Right atrium auricular region (tissue), 2 donors: Measurements from ENCODE around the gene CDCA5. TPM values are rescaled to one million over a fixed set of nuclear protein-coding genes. Genes with fewer than 3 reads are reported as not detected.

ENCODE experiments used
- DNase-seq: peaks from one replicate; pipeline ENCODE4 v3.0.0-alpha.2; 2019; ENCODE audit warnings: low spot score
- H3K27ac ChIP-seq, 2 donors: fragments of 200-600 bp; sonication (generic); 1 replicate in 1 of 2; 2 replicates in 1 of 2; pipeline ENCODE4 v1.5.1; 2016 to 2019
- H3K27me3 ChIP-seq, 2 donors: fragments of 200-600 bp; sonication (generic); one replicate each; pipeline versions ENCODE4 v1.5.1 to v1.6.0; 2017 to 2019
- H3K36me3 ChIP-seq: fragments of 200-600 bp; sonication (generic); one replicate; pipeline ENCODE4 v1.5.1; 2016
- H3K4me1 ChIP-seq, 2 donors: fragments of 200-600 bp; sonication (generic); one replicate each; pipeline versions ENCODE4 v1.5.1 to v1.6.0; 2017 to 2019
- H3K4me3 ChIP-seq, 2 donors: fragments of 200-600 bp; sonication (generic); 1 replicate in 1 of 2; 2 replicates in 1 of 2; pipeline ENCODE4 v1.5.1; 2017 to 2019; ENCODE audit warnings: mild to moderate bottlenecking in 1 of 2, moderate library complexity in 1 of 2
- H3K9me3 ChIP-seq, 2 donors: fragments of 200-600 bp; sonication (generic); one replicate each; pipeline ENCODE4 v1.5.1; 2019
- total RNA-seq, 2 donors: library from RNA; depleted of rRNA; stranded (reverse); fragments of >200 nt; gene quantifications; one replicate each; pipeline ENCODE4 v1.1.0, GENCODE V29; 2016
- TF ChIP-seq, protein P1 (sequence below), 2 donors: fragments of 200-600 bp; sonication (generic); IDR thresholded peaks; one replicate each; pipeline ENCODE4 v1.5.1; 2019; ENCODE audit warnings: antibody characterized with exemption in 2 of 2

CDCA5 gene
- total RNA-seq, 2 donors from 2014 or later, result 0.16 to 0.52 TPM

DNA sequence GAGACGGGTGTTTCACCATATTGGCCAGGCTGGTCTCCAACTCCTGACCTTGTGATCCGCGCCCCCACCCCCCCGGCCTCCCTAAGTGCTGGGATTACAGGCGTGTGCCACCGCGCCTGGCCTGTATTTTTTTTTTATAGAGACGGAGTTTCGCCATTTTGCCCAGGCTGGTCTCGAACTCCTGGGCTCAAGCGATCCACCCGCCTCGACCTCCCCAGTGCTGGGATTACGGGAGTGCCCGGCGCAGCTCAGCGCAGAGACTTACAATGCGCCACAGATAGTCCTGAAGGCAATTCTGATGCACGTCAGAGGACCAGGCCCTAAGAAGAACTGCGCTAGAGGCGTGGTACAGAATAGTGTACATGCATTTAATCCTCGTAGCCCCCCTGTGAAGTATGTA lies 11.6 kb upstream of the CDCA5 start:
- TF ChIP-seq, protein P1, sequence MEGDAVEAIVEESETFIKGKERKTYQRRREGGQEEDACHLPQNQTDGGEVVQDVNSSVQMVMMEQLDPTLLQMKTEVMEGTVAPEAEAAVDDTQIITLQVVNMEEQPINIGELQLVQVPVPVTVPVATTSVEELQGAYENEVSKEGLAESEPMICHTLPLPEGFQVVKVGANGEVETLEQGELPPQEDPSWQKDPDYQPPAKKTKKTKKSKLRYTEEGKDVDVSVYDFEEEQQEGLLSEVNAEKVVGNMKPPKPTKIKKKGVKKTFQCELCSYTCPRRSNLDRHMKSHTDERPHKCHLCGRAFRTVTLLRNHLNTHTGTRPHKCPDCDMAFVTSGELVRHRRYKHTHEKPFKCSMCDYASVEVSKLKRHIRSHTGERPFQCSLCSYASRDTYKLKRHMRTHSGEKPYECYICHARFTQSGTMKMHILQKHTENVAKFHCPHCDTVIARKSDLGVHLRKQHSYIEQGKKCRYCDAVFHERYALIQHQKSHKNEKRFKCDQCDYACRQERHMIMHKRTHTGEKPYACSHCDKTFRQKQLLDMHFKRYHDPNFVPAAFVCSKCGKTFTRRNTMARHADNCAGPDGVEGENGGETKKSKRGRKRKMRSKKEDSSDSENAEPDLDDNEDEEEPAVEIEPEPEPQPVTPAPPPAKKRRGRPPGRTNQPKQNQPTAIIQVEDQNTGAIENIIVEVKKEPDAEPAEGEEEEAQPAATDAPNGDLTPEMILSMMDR (IDR thresholded peaks at IDR 0.05), result no peak
- peaks cover 0 to 17% of the 10 kb centered on the region in 2 donors for H3K4me1 ChIP-seq
- no peaks in the 10 kb centered on the region for H3K9me3 ChIP-seq
- H3K27me3 ChIP-seq, result no peaks in the 10 kb centered on the region
- H3K27ac ChIP-seq, result peak overlapping the region in 1 of 2 donors; percentile 96
- DNase-seq, result no peak
- H3K36me3 ChIP-seq, result no peaks in the 10 kb centered on the region
- peak overlapping the region in 1 of 2 donors; percentile 86 for H3K4me3 ChIP-seq

DNA sequence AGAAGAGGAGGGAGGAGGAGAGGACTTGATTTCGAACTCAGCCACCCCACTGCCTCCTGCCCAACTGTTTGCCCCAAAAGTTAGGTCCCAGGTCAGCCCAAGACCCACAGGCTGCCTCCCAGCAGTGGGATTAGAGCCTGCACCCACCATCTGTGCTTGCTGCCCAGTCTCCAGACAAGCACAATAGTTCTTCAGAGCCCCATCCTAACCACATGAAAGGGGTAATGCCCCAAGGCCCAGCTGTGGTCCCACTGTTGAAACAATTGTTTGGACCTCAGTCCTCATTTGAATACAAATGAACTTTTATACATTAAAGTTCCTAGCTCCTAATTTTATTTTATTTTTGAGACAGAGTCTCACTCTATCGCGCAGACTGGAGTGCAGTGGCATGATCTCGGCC lies 6.8 kb upstream of the CDCA5 start:
- Histone ChIP-seq H3K4me1 (peaks cover 0 to 5% of the 10 kb centered on the region in 2 donors), H3K27me3 (no peaks in the 10 kb centered on the region), H3K9me3 (no peaks in the 10 kb centered on the region), H3K4me3 (no peak overlapping the region), H3K27ac (no peak overlapping the region), H3K36me3 (peaks cover 24% of the 10 kb centered on the region)
- TF ChIP-seq, protein P1 (IDR thresholded peaks at IDR 0.05), result no peak
- DNase-seq, result no peak

DNA sequence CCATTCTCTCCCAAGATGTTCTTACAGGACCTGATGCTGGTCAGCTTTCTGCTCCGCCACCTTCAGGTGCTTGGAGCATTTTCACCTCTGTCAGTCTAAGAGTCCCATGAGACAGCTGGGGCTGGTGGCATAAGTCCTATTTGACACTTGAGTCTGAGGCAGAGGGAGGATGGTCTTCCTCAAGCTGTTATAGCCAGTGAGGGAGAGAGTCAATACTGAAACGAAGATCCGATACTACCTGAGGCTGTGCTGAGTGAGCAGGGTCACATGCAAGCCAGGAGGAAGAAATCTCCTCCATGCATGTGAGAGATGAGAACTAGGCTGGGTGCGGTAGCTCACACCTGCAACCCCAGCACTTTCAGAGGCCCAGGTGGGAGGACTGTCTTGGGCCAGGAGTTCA lies 5.8 kb upstream of the CDCA5 start:
- H3K4me3 ChIP-seq, result no peak overlapping the region
- TF ChIP-seq, protein P1 (IDR thresholded peaks at IDR 0.05), result no peak
- peaks cover 24% of the 10 kb centered on the region for H3K36me3 ChIP-seq
- H3K27me3 ChIP-seq, result no peaks in the 10 kb centered on the region
- no peak for DNase-seq
- H3K4me1 ChIP-seq, result peaks cover 0 to 12% of the 10 kb centered on the region in 2 donors
- no peaks in the 10 kb centered on the region for H3K9me3 ChIP-seq
- H3K27ac ChIP-seq, result no peak overlapping the region

DNA sequence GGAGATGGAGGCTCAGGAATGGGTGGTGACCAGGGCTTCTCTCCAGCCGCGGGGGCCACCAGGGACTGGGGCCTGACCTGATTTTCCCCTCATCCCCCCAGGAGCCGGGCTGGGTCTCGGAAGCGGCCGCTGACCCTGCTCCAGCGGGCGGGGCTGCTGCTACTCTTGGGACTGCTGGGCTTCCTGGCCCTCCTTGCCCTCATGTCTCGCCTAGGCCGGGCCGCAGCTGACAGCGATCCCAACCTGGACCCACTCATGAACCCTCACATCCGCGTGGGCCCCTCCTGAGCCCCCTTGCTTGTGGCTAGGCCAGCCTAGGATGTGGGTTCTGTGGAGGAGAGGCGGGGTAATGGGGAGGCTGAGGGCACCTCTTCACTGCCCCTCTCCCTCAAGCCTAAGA lies 4.0 kb upstream of the CDCA5 start:
- Histone ChIP-seq H3K4me3 (no peak overlapping the region), H3K4me1 (peaks cover 0 to 24% of the 10 kb centered on the region in 2 donors), H3K9me3 (no peaks in the 10 kb centered on the region), H3K27me3 (no peaks in the 10 kb centered on the region), H3K27ac (no peak overlapping the region), H3K36me3 (peaks cover 24% of the 10 kb centered on the region)
- TF ChIP-seq, protein P1 (IDR thresholded peaks at IDR 0.05), result no peak
- no peak for DNase-seq

DNA sequence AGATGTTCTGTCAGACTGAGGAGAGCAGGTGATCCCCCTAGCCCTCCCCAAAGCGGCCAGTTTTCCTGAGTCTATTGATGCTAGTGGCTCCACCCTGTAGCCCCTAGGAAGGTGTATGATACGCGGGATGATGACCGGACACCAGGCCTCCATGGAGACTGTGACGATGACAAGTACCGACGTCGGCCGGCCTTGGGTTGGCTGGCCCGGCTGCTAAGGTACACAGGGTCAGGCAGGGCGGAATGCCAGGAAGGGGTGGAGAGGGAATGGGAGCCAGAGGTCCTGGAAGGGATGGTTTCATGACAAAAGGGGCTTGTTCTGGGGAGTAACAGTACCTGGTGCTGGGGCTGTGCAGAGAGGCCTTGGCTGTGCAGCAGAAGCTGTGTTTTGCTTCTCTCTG lies 3.4 kb upstream of the CDCA5 start:
- H3K27ac ChIP-seq, result no peak overlapping the region
- no peak for DNase-seq
- TF ChIP-seq, protein P1 (IDR thresholded peaks at IDR 0.05), result no peak
- H3K36me3 ChIP-seq, result peaks cover 24% of the 10 kb centered on the region
- H3K4me3 ChIP-seq, result no peak overlapping the region
- H3K9me3 ChIP-seq, result no peaks in the 10 kb centered on the region
- H3K27me3 ChIP-seq, result no peaks in the 10 kb centered on the region
- peaks cover 0 to 24% of the 10 kb centered on the region in 2 donors for H3K4me1 ChIP-seq

DNA sequence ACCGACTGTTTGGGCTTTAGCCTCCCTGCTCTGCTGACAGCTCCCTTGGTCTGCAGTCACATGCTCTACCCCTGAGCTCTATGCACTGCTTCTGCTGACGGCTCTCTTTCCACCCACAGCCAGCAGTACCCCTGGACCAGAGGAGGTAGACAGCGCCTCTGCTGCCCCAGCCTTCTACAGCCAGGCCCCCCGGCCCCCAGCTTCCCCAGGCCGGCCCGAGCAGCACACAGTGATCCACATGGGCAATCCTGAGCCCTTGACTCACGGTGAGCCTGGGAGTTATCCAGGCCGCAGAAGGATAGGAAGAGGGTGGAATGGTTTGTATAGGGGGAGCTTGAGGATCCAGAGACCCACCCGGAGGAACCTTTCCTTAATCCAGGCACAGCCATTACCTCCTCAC lies 3.0 kb upstream of the CDCA5 start:
- Histone ChIP-seq H3K4me1 (peaks cover 0 to 24% of the 10 kb centered on the region in 2 donors), H3K27me3 (no peaks in the 10 kb centered on the region), H3K9me3 (no peaks in the 10 kb centered on the region), H3K4me3 (no peak overlapping the region), H3K36me3 (peaks cover 24% of the 10 kb centered on the region), H3K27ac (no peak overlapping the region)
- no peak for DNase-seq
- TF ChIP-seq, protein P1 (IDR thresholded peaks at IDR 0.05), result no peak
